ENCODE measurements around the gene ADNP. TPM values are rescaled to one million over a fixed set of nuclear protein-coding genes. Genes with fewer than 3 reads are reported as not detected.

Gene ADNP
- total and polyA plus RNA-seq, 2 of the 13 experiments (the other 11 are each of a cell fraction or from before 2014, with no cell fraction given), result 21.0 to 21.5 TPM

GRCh38 chr20:50861012-50861411 lies 70.2 kb downstream of the ADNP start (continued):
- TF ChIP-seq ARID5B (CRISPR knock-in tag; IDR thresholded peaks at IDR 0.05) (no peak), E2F1 (CRISPR knock-in tag; IDR thresholded peaks at IDR 0.05) (no peak), REST (IDR thresholded peaks at IDR 0.05; ENCODE audit: borderline replicate concordance in 1 of 2, low read depth in 1 of 2, low read length in 2 of 2) (no peak)

Measured in HepG2 (cell line).